Cardiac muscle cell (in vitro differentiated cells and primary cell): Measurements from ENCODE around the gene SLIT3. TPM values are rescaled to one million over a fixed set of nuclear protein-coding genes. Genes with fewer than 3 reads are reported as not detected.

Experiments
- DNase-seq, 2 donors: peaks; one replicate each; pipeline versions ENCODE4 v3.0.0 to v3.0.0-alpha.2; 2010 to 2017; ENCODE audit warnings: low read depth in 1 of 2, low spot score in 1 of 2
- H3K27ac ChIP-seq: fragments of 200-600 bp; sonication (generic); 2 replicates; pipeline ENCODE4 v1.5.1; 2016
- H3K27me3 ChIP-seq: fragments of 200-600 bp; sonication (generic); 2 replicates; pipeline ENCODE4 v1.6.0; 2016; ENCODE audit warnings: control low read depth
- H3K36me3 ChIP-seq: fragments of 200-600 bp; sonication (generic); 2 replicates; pipeline ENCODE4 v1.5.1; 2016; ENCODE audit warnings: control low read depth
- H3K4me1 ChIP-seq: fragments of 200-600 bp; sonication (generic); 2 replicates; pipeline ENCODE4 v1.8.1; 2017; ENCODE audit warnings: low read depth, mild to moderate bottlenecking, mixed run types
- H3K4me3 ChIP-seq: fragments of 200-600 bp; sonication (generic); 2 replicates; pipeline ENCODE4 v1.5.1; 2016; ENCODE audit warnings: mild to moderate bottlenecking
- H3K9me3 ChIP-seq: fragments of 200-600 bp; sonication (generic); 2 replicates; pipeline ENCODE4 v1.5.1; 2017; ENCODE audit warnings: low read depth, mild to moderate bottlenecking, control low read depth
- polyA plus RNA-seq: library from polyadenylated mRNA; unstranded; fragments of >200 nt; fragmentation: Nextera tagmentation; extraction: Ambion mirVana; gene quantifications from 2 replicates; pipeline ENCODE4 v1.2.1, GENCODE V29; 2016
- total RNA-seq: library from RNA; depleted of rRNA; stranded (reverse); fragments of >200 nt; gene quantifications from 2 replicates; pipeline ENCODE4 v1.2.3, GENCODE V29; 2016
- TF ChIP-seq, protein P1 (sequence below): IDR thresholded peaks from 2 replicates; pipeline ENCODE4 v1.5.1; 2012; ENCODE audit warnings: low read depth, mild to moderate bottlenecking, low read length

SLIT3 gene
- total and polyA plus RNA-seq, 2 experiments from 2014 or later = 50.7 to 111 TPM

DNA sequence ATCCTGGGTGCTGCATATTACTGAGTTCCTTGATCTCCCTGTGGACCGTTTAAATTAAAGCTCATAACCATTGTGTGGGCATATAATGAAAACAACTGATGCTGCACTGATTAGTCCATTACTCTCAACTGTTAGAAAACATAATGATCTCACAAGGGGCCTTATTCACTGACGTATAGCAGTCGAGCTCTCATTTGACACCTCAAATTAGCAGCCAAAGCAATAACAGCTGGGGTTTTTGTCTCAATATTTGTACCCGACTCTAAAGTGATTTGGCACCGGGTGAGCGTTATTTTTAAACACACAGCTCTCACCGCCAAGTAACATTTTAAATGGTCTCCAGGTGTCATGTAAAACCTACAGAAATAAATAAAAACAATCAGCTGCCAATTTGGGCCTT is 469.6 kb downstream of the SLIT3 start:
- DNase-seq = no peak
- TF ChIP-seq, protein P1, sequence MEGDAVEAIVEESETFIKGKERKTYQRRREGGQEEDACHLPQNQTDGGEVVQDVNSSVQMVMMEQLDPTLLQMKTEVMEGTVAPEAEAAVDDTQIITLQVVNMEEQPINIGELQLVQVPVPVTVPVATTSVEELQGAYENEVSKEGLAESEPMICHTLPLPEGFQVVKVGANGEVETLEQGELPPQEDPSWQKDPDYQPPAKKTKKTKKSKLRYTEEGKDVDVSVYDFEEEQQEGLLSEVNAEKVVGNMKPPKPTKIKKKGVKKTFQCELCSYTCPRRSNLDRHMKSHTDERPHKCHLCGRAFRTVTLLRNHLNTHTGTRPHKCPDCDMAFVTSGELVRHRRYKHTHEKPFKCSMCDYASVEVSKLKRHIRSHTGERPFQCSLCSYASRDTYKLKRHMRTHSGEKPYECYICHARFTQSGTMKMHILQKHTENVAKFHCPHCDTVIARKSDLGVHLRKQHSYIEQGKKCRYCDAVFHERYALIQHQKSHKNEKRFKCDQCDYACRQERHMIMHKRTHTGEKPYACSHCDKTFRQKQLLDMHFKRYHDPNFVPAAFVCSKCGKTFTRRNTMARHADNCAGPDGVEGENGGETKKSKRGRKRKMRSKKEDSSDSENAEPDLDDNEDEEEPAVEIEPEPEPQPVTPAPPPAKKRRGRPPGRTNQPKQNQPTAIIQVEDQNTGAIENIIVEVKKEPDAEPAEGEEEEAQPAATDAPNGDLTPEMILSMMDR = no peak
- H3K4me1 ChIP-seq = peaks cover 14% of the 10 kb centered on the region
- H3K9me3 ChIP-seq = no peaks in the 10 kb centered on the region
- H3K27ac ChIP-seq = no peak overlapping the region
- H3K36me3 ChIP-seq = no peaks in the 10 kb centered on the region
- H3K4me3 ChIP-seq = no peak overlapping the region
- H3K27me3 ChIP-seq = no peaks in the 10 kb centered on the region

DNA sequence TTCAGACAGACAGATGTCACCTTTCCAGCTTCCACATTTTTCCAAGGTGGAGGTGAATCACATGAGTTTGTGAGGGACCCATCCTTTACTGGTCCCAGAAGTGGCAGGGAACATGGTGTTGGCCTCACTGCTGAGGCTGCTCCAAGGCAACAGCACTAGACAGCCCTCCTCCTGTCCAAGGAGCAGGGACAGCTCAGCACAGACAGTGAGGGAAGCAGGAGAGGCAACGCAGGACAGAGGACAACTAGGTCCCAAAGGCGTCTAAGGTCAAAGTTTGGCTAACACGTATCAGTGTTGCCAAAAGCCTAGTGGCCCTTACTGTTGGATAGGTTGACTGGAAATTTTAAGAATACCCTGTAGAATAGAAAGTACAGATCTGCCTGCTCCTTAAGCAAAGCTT is 470.1 kb downstream of the SLIT3 start:
- Histone ChIP-seq H3K4me3 (no peak overlapping the region), H3K9me3 (no peaks in the 10 kb centered on the region), H3K4me1 (peaks cover 18% of the 10 kb centered on the region), H3K27me3 (no peaks in the 10 kb centered on the region), H3K36me3 (no peaks in the 10 kb centered on the region), H3K27ac (no peak overlapping the region)
- no peak for DNase-seq
- TF ChIP-seq, protein P1 = no peak

DNA sequence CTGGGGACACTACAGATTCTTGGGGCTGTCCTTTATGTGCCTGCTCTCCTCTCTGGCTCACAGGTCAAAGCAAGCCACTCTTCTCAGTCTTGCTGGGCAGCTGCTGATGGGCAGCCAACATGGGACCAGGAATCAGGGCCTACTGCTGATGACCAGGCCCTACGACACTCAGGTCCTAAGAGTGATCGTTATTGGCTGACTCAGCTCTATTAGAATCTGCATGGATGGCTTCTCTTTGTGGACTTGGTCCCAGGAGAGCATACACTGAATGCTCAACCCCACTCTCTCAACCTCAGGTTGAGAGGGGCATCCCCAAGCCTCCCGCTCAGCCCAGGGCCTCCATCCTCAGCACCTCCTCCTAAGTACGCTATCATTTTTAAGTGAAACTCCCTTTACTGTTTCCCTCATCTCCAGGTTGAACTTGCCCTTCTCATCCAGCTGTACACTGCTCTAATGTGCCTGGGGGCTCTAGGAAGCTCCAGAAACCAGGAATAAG is 471.0 kb downstream of the SLIT3 start:
- no peak for DNase-seq
- no peak overlapping the region for H3K27ac ChIP-seq
- H3K4me3 ChIP-seq = no peak overlapping the region
- H3K27me3 ChIP-seq = no peaks in the 10 kb centered on the region
- no peaks in the 10 kb centered on the region for H3K9me3 ChIP-seq
- H3K36me3 ChIP-seq = no peaks in the 10 kb centered on the region
- peaks cover 18% of the 10 kb centered on the region for H3K4me1 ChIP-seq
- TF ChIP-seq, protein P1 = no peak

DNA sequence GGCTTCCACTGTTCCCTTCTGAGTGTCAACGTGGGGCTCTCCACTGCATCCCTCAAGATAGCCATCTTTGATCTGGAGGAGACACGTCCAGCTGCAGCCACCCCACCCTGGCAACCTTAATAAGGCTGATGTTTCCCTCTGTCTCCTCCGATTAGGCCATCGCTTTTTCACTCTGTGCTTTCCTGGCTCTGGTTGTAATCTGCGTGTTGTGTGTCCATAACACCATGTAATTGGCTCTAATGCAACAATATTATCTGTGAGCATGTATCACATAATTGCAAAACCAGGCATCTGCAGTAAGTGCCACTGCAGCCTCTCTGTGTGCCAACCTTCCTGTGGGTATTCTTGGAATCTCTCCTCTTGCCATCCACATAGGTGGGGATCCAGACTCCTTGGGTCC is 471.9 kb downstream of the SLIT3 start:
- Histone ChIP-seq H3K36me3 (no peaks in the 10 kb centered on the region), H3K4me3 (no peak overlapping the region), H3K27me3 (no peaks in the 10 kb centered on the region), H3K9me3 (no peaks in the 10 kb centered on the region), H3K27ac (no peak overlapping the region), H3K4me1 (peaks cover 18% of the 10 kb centered on the region)
- no peak for DNase-seq
- TF ChIP-seq, protein P1 = no peak

DNA sequence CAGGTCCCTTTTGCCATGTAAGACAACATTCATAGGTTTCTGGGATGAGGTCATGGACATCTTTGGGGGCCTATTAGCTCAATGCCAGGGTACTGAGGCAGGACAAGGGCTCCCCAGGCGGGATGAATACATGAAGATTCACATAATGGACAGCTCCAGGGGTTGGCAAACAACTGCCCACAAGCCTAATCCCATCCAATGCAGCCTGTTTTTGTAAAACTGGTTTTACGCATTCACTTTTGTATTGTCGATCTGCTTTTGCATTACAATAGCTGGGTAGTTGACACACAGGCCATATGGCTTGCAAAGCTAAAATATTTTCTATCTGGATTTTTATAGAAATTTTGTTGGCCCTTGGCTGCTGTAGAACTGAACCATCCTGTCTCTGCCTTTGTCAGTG is 473.3 kb downstream of the SLIT3 start:
- no peaks in the 10 kb centered on the region for H3K27me3 ChIP-seq
- TF ChIP-seq, protein P1 = no peak
- H3K27ac ChIP-seq = no peak overlapping the region
- no peak overlapping the region for H3K4me3 ChIP-seq
- H3K9me3 ChIP-seq = no peaks in the 10 kb centered on the region
- no peaks in the 10 kb centered on the region for H3K36me3 ChIP-seq
- H3K4me1 ChIP-seq = peaks cover 14% of the 10 kb centered on the region
- DNase-seq = no peak

DNA sequence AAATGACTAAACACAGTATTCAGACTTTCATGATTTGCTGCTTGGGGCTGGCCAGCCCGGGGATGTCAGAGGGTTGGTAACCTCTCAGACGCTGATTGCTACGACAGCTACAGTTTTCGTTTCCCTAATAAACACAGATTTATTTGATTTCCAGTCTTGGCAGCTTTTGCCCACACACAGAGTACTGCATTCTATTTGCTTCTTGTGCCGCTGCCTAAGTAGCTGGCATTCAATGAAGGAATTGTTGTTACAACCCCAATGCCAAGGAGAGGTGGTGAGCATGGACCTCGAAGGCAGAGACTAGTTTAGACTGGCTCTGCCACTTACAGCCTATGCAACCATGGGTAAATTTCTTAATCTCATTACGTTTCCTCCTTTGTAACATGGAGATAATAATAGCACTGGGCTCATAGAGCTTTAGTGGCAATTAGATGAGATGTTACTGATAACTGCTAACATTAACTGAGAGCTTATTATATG is 474.7 kb downstream of the SLIT3 start:
- Histone ChIP-seq H3K36me3 (no peaks in the 10 kb centered on the region), H3K9me3 (no peaks in the 10 kb centered on the region), H3K4me1 (peaks cover 27% of the 10 kb centered on the region), H3K27ac (no peak overlapping the region), H3K4me3 (no peak overlapping the region), H3K27me3 (no peaks in the 10 kb centered on the region)
- TF ChIP-seq, protein P1 = no peak
- DNase-seq = no peak
